ENCODE data around the gene ARHGAP33. TPM values are rescaled to one million over a fixed set of nuclear protein-coding genes. Genes with fewer than 3 reads are reported as not detected.

ARHGAP33 gene
- total RNA-seq, 5 donors from 2014 or later (not counting 1 experiment from before 2014, with no cell fraction given), result 19.7 to 38.5 (median 22.8) TPM

DNA sequence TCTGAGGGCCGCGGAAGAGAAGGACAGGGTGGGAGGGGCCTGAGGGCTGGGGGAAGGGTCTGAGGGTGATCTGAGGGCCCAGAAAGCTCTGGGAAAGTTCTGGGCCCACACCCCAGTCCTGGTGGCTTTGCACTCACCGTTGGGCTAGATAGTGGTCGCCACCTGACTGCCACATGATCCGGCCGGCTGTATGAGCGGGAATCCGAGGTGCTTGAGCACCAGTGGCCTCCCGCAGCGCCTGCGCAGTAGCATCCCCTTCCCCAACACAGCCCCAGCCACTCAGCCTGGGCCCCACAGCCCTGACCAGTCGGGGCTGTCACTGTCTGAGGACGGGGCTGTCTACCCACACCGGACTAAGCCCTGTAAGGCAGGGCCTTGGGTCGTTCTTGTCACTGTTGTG lies 22.3 kb downstream of the ARHGAP33 start:
- Mint-ChIP-seq H3K4me1 (peaks cover 3 to 6% (median 4%) of the 10 kb centered on the region in 3 donors), H3K9me3 (no peaks in the 10 kb centered on the region), H3K27me3 (peaks cover 22 to 41% of the 10 kb centered on the region in 2 donors), H3K4me3 (no peak overlapping the region), H3K27ac (no peak overlapping the region), H3K36me3 (no peaks in the 10 kb centered on the region)
- no peak overlapping the region for H3K27ac ChIP-seq (ENCODE audit: low read length)
- CTCF ChIA-PET, result interaction anchor here in 1 of 2 donors (0.6 kb wide), 1 partner anchor 258 kb away, joined by 3 read pairs; no protein-coding TSS in a partner anchor
- no peaks in the 10 kb centered on the region for H3K36me3 ChIP-seq (ENCODE audit: control insufficient read depth in 2 of 2, extremely low read depth in 1 of 2, insufficient read depth in 1 of 2, low read length in 1 of 2)
- ATAC-seq (replicated peaks in 1 of 4) (no peak), DNase-seq (no peak)
- peaks cover 5 to 48% of the 10 kb centered on the region in 2 experiments for H3K27me3 ChIP-seq (replicated peaks in 1 of 2; ENCODE audit: control insufficient read depth in 2 of 2, extremely low read depth in 1 of 2, insufficient read depth in 2 of 2, low read length in 1 of 2)
- peaks cover 0 to 4% of the 10 kb centered on the region in 2 experiments for H3K4me1 ChIP-seq (ENCODE audit: control insufficient read depth in 1 of 2, extremely low read depth in 1 of 2, insufficient read depth in 2 of 2, low read length in 2 of 2)
- POLR2A ChIA-PET, result no interaction called here
- H3K4me3 ChIP-seq (ENCODE audit: control insufficient read depth in 1 of 2, extremely low read depth in 1 of 2, low read length in 1 of 2), result no peak overlapping the region
- 22% methylated on average over 15 of the region's 15 CpGs for WGBS (ENCODE audit: insufficient coverage)
- no peaks in the 10 kb centered on the region for H3K9me3 ChIP-seq

GRCh38 chr19:35801828-35802227 lies 26.5 kb downstream of the ARHGAP33 start:
- H3K27ac Mint-ChIP-seq, result no peak overlapping the region
- 67% methylated on average over 1 of the region's 3 CpGs for WGBS (ENCODE audit: insufficient coverage)
- ATAC-seq (replicated peaks in 1 of 4) (no peak), DNase-seq (no peak)
- Histone ChIP-seq H3K36me3 (ENCODE audit: control insufficient read depth in 2 of 2, extremely low read depth in 1 of 2, insufficient read depth in 1 of 2, low read length in 1 of 2) (no peaks in the 10 kb centered on the region), H3K4me3 (ENCODE audit: control insufficient read depth in 1 of 2, extremely low read depth in 1 of 2, low read length in 1 of 2) (no peak overlapping the region), H3K27me3 (replicated peaks in 1 of 2; ENCODE audit: control insufficient read depth in 2 of 2, extremely low read depth in 1 of 2, insufficient read depth in 2 of 2, low read length in 1 of 2) (peaks cover 0 to 25% of the 10 kb centered on the region in 2 experiments), H3K4me1 (ENCODE audit: control insufficient read depth in 1 of 2, extremely low read depth in 1 of 2, insufficient read depth in 2 of 2, low read length in 2 of 2) (peaks cover 0 to 14% of the 10 kb centered on the region in 2 experiments), H3K27ac (ENCODE audit: low read length) (no peak overlapping the region), H3K9me3 (no peaks in the 10 kb centered on the region)
- H3K36me3 Mint-ChIP-seq, result no peaks in the 10 kb centered on the region
- ChIA-PET CTCF (no interaction called here), POLR2A (no interaction called here)
- peaks cover 10 to 25% of the 10 kb centered on the region in 2 donors for H3K27me3 Mint-ChIP-seq
- H3K9me3 Mint-ChIP-seq, result no peaks in the 10 kb centered on the region
- no peak overlapping the region for H3K4me3 Mint-ChIP-seq
- H3K4me1 Mint-ChIP-seq, result peaks cover 10 to 13% (median 12%) of the 10 kb centered on the region in 3 donors

DNA sequence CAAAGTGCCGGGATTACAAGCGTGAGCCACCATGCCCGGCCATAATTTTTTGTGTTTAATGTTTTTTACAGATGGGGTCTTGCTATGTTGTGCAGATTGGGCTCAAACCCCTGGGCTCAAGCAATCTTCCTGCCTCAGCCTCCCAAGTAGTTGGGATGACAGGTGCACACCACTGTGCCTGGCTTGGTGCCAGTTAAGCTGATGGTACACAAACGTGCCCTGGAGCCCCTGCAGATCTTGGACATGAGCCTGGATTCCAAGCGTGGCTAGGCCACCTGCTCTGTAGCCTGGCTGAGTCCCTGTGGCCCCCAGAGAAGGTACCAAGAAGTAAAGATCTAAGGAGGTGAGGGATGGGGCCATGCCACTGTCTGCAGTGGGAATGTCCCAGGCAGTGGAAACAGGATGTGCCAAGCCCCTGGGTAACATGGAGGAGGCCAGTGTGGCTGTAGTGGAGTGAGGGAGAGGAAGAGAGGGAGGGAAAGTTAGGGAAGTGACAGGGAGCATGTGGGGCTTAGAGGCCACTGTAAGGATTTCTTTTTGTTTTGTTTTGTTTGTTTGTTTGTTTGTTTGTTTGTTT lies 30.2 kb downstream of the ARHGAP33 start:
- H3K9me3 Mint-ChIP-seq, result no peaks in the 10 kb centered on the region
- peaks cover 6 to 9% (median 8%) of the 10 kb centered on the region in 3 donors for H3K4me1 Mint-ChIP-seq
- no peaks in the 10 kb centered on the region for H3K36me3 Mint-ChIP-seq
- DNase-seq (no peak), ATAC-seq (replicated peaks in 1 of 4) (no peak)
- no peak overlapping the region for H3K27ac ChIP-seq (ENCODE audit: low read length)
- H3K27me3 Mint-ChIP-seq, result peaks cover 3 to 4% of the 10 kb centered on the region in 2 donors
- H3K4me1 ChIP-seq (ENCODE audit: control insufficient read depth in 1 of 2, extremely low read depth in 1 of 2, insufficient read depth in 2 of 2, low read length in 2 of 2), result peaks cover 0 to 10% of the 10 kb centered on the region in 2 experiments
- H3K4me3 ChIP-seq (ENCODE audit: control insufficient read depth in 1 of 2, extremely low read depth in 1 of 2, low read length in 1 of 2), result no peak overlapping the region
- POLR2A ChIA-PET, result no interaction called here
- no peak overlapping the region for H3K4me3 Mint-ChIP-seq
- WGBS (ENCODE audit: insufficient coverage), result 63% methylated on average over 3 of the region's 5 CpGs
- CTCF ChIA-PET, result no interaction called here
- peaks cover 0 to 2% of the 10 kb centered on the region in 2 experiments for H3K27me3 ChIP-seq (replicated peaks in 1 of 2; ENCODE audit: control insufficient read depth in 2 of 2, extremely low read depth in 1 of 2, insufficient read depth in 2 of 2, low read length in 1 of 2)
- H3K27ac Mint-ChIP-seq, result no peak overlapping the region
- no peaks in the 10 kb centered on the region for H3K9me3 ChIP-seq
- H3K36me3 ChIP-seq (ENCODE audit: control insufficient read depth in 2 of 2, extremely low read depth in 1 of 2, insufficient read depth in 1 of 2, low read length in 1 of 2), result no peaks in the 10 kb centered on the region

- Mint-ChIP-seq H3K36me3 (no peaks in the 10 kb centered on the region), H3K9me3 (no peaks in the 10 kb centered on the region), H3K4me3 (no peak overlapping the region), H3K27ac (no peak overlapping the region), H3K27me3 (peaks cover 5 to 8% of the 10 kb centered on the region in 2 donors), H3K4me1 (peaks cover 6 to 9% (median 8%) of the 10 kb centered on the region in 3 donors)
- Histone ChIP-seq H3K4me3 (ENCODE audit: control insufficient read depth in 1 of 2, extremely low read depth in 1 of 2, low read length in 1 of 2) (no peak overlapping the region), H3K36me3 (ENCODE audit: control insufficient read depth in 2 of 2, extremely low read depth in 1 of 2, insufficient read depth in 1 of 2, low read length in 1 of 2) (no peaks in the 10 kb centered on the region), H3K27me3 (replicated peaks in 1 of 2; ENCODE audit: control insufficient read depth in 2 of 2, extremely low read depth in 1 of 2, insufficient read depth in 2 of 2, low read length in 1 of 2) (peaks cover 0 to 2% of the 10 kb centered on the region in 2 experiments), H3K4me1 (ENCODE audit: control insufficient read depth in 1 of 2, extremely low read depth in 1 of 2, insufficient read depth in 2 of 2, low read length in 2 of 2) (peaks cover 0 to 10% of the 10 kb centered on the region in 2 experiments), H3K9me3 (no peaks in the 10 kb centered on the region), H3K27ac (ENCODE audit: low read length) (no peak overlapping the region)
- ChIA-PET POLR2A (no interaction called here), CTCF (no interaction called here)
- no peak for ATAC-seq (replicated peaks in 1 of 4)
- DNase-seq, result no peak
- WGBS (ENCODE audit: insufficient coverage), result 90% methylated on average over 18 of the region's 18 CpGs
Measured at GRCh38 chr19:35806597-35806996, 31.2 kb downstream of the ARHGAP33 start.

GRCh38 chr19:35807633-35808032 lies 32.3 kb downstream of the ARHGAP33 start:
- ATAC-seq (replicated peaks in 1 of 4) (no peak), DNase-seq (no peak)
- Histone ChIP-seq H3K27me3 (replicated peaks in 1 of 2; ENCODE audit: control insufficient read depth in 2 of 2, extremely low read depth in 1 of 2, insufficient read depth in 2 of 2, low read length in 1 of 2) (peaks cover 0 to 7% of the 10 kb centered on the region in 2 experiments), H3K27ac (ENCODE audit: low read length) (no peak overlapping the region), H3K9me3 (no peaks in the 10 kb centered on the region), H3K4me3 (ENCODE audit: control insufficient read depth in 1 of 2, extremely low read depth in 1 of 2, low read length in 1 of 2) (no peak overlapping the region), H3K36me3 (ENCODE audit: control insufficient read depth in 2 of 2, extremely low read depth in 1 of 2, insufficient read depth in 1 of 2, low read length in 1 of 2) (no peaks in the 10 kb centered on the region), H3K4me1 (ENCODE audit: control insufficient read depth in 1 of 2, extremely low read depth in 1 of 2, insufficient read depth in 2 of 2, low read length in 2 of 2) (peaks cover 0 to 10% of the 10 kb centered on the region in 2 experiments)
- peaks cover 8 to 9% of the 10 kb centered on the region in 2 donors for H3K27me3 Mint-ChIP-seq
- H3K4me1 Mint-ChIP-seq, result peaks cover 6 to 9% (median 8%) of the 10 kb centered on the region in 3 donors
- H3K27ac Mint-ChIP-seq, result no peak overlapping the region
- CTCF ChIA-PET, result no interaction called here
- POLR2A ChIA-PET, result no interaction called here
- WGBS (ENCODE audit: insufficient coverage), result 86% methylated on average over 4 of the region's 5 CpGs
- H3K36me3 Mint-ChIP-seq, result no peaks in the 10 kb centered on the region
- no peaks in the 10 kb centered on the region for H3K9me3 Mint-ChIP-seq
- H3K4me3 Mint-ChIP-seq, result no peak overlapping the region

DNA sequence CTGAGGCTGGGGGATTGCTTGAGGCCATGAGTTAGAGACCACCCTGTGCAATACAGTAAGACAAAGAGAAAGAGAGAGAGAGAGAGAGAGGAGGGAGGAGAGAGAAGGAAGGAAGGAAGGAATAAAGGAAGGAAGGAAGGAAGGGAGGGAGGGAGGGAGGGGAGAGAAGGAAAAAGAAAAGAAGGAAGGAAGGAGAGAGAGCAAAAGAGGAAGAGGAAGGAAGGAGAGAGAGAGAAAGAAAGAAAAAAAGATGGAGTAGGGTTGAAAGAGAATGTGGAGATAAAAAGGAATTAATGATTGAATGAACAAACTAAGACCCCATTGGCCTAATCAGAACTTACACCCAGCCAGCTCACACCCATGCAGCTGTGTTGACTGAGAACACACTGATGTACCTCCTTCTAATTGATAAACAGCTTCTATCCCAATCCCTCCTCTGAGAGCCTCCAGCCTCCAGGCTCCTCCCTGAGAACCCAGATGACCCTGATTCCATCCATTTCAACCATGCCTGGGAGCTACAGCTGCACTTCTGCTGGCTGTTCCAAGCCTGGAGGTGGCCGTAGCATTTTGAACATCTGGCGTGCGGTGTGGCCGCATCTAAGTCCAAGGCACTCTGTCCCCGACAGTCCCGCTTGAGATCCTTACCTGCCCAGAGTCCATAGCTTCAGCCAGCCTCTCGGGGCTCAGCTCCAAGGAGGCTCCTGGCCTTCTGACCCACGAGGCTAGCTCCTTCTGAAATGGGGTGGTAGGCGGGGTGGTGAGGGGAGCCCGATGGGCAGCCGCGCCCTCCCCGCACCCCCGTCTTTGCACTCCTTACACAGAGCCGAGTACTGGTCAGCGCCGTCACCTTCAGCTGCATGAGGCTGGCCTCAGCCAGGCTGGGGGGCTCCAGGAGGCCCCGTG lies 36.2 kb downstream of the ARHGAP33 start:
- no peak for ATAC-seq (replicated peaks in 1 of 4)
- no peaks in the 10 kb centered on the region for H3K36me3 Mint-ChIP-seq
- no peak overlapping the region for H3K4me3 ChIP-seq (ENCODE audit: control insufficient read depth in 1 of 2, extremely low read depth in 1 of 2, low read length in 1 of 2)
- CTCF ChIA-PET, result interaction anchor here in 1 of 2 donors (0.5 kb wide), 1 partner anchor 113 kb away, joined by 3 read pairs; no protein-coding TSS in a partner anchor
- H3K27me3 Mint-ChIP-seq, result peaks cover 21 to 23% of the 10 kb centered on the region in 2 donors
- DNase-seq, result no peak
- no peaks in the 10 kb centered on the region for H3K9me3 Mint-ChIP-seq
- no peaks in the 10 kb centered on the region for H3K4me1 Mint-ChIP-seq
- H3K27me3 ChIP-seq (replicated peaks in 1 of 2; ENCODE audit: control insufficient read depth in 2 of 2, extremely low read depth in 1 of 2, insufficient read depth in 2 of 2, low read length in 1 of 2), result peaks cover 2 to 25% of the 10 kb centered on the region in 2 experiments
- no peak overlapping the region for H3K4me3 Mint-ChIP-seq
- H3K4me1 ChIP-seq (ENCODE audit: control insufficient read depth in 1 of 2, extremely low read depth in 1 of 2, insufficient read depth in 2 of 2, low read length in 2 of 2), result no peaks in the 10 kb centered on the region
- H3K36me3 ChIP-seq (ENCODE audit: control insufficient read depth in 2 of 2, extremely low read depth in 1 of 2, insufficient read depth in 1 of 2, low read length in 1 of 2), result no peaks in the 10 kb centered on the region
- 84% methylated on average over 12 of the region's 18 CpGs for WGBS (ENCODE audit: insufficient coverage)
- no peak overlapping the region for H3K27ac Mint-ChIP-seq
- no peak overlapping the region for H3K27ac ChIP-seq (ENCODE audit: low read length)
- POLR2A ChIA-PET, result no interaction called here
- no peaks in the 10 kb centered on the region for H3K9me3 ChIP-seq
